GF-D8 (cell line): ENCODE measurements around the gene LRRC26.
A peak's percentile ranks its signal among the peaks of the same experiment; 100 is the strongest.

Experiments
- DNase-seq: peaks from one replicate; lab custom pipeline; 2025; lab: John Stamatoyannopoulos, UW

LRRC26 gene

GRCh38 chr9:137182836-137183235, 13.0 kb upstream of the LRRC26 start:
- DNase-seq: no peak

GRCh38 chr9:137181680-137182079, 11.8 kb upstream of the LRRC26 start:
- no peak for DNase-seq

GRCh38 chr9:137180491-137180890, 10.6 kb upstream of the LRRC26 start:
- DNase-seq: no peak

GRCh38 chr9:137179761-137180160, 9.9 kb upstream of the LRRC26 start:
- DNase-seq: no peak

- no peak for DNase-seq
Observed at GRCh38 chr9:137178939-137179630, 9.2 kb upstream of the LRRC26 start.

- DNase-seq: no peak
Observed at GRCh38 chr9:137178201-137178938, 8.5 kb upstream of the LRRC26 start.

GRCh38 chr9:137176302-137177182, 6.7 kb upstream of the LRRC26 start:
- no peak for DNase-seq

GRCh38 chr9:137175345-137175961, 5.6 kb upstream of the LRRC26 start:
- no peak for DNase-seq

GRCh38 chr9:137174722-137175293, 5.0 kb upstream of the LRRC26 start:
- DNase-seq: no peak

GRCh38 chr9:137173796-137174664, 4.2 kb upstream of the LRRC26 start:
- no peak for DNase-seq

- DNase-seq: peak; percentile 68
Observed at GRCh38 chr9:137172901-137173795, 3.3 kb upstream of the LRRC26 start.

- DNase-seq: no peak
Observed at GRCh38 chr9:137171149-137171900, 1.5 kb upstream of the LRRC26 start.

- DNase-seq: no peak
Observed at GRCh38 chr9:137170486-137171148, 766 bp upstream of the LRRC26 start.

- DNase-seq: peak; percentile 57
Observed at GRCh38 chr9:137168904-137169856, 671 bp downstream of the LRRC26 start.

- no peak for DNase-seq
Observed at GRCh38 chr9:137168573-137168903, 1.3 kb downstream of the LRRC26 start.

GRCh38 chr9:137167747-137168572, 1.9 kb downstream of the LRRC26 start:
- peak; percentile 65 for DNase-seq
